ENCODE data around the gene OSM. TPM values are rescaled to one million over a fixed set of nuclear protein-coding genes. Genes with fewer than 3 reads are reported as not detected.

Gene OSM
- polyA plus RNA-seq, 3 donors, result 48.0 to 295 (median 146) TPM

DNA sequence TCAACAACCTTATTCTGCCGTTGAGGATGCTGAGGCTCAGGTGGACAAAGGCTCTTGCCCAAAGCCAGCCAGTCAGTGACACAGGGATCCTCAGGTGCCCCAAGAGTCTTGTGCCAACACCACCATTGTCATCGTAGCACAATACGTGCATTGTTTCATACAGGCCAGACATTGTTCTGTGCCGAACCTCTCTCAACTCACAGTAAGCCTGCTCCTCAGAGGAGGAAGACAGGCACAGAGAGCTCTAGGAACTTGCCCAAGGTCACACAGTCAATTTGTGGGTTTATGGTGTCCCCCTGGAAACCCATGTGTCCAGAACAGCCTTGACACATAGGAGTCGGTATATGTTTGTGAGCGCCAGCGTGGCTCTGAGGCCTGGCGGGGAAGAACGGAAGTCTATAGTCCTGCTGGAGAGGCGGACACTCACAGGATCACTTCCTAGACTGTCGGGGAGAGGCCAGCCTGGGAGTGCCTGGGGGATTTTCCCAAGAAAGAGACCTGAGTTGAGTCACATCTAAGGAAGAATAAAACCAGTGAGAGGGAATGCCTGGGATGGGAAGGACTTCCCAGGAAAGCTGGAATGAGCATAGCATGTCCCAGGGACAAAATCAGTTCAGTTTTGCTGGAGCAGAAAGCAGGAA lies 40.3 kb downstream of the OSM start:
- no peak for DNase-seq
- 95% methylated on average over 11 of the region's 11 CpGs for WGBS (ENCODE audit: insufficient coverage)
- peak overlapping the region in 1 of 2 donors; percentile 31 for H3K4me3 Mint-ChIP-seq

DNA sequence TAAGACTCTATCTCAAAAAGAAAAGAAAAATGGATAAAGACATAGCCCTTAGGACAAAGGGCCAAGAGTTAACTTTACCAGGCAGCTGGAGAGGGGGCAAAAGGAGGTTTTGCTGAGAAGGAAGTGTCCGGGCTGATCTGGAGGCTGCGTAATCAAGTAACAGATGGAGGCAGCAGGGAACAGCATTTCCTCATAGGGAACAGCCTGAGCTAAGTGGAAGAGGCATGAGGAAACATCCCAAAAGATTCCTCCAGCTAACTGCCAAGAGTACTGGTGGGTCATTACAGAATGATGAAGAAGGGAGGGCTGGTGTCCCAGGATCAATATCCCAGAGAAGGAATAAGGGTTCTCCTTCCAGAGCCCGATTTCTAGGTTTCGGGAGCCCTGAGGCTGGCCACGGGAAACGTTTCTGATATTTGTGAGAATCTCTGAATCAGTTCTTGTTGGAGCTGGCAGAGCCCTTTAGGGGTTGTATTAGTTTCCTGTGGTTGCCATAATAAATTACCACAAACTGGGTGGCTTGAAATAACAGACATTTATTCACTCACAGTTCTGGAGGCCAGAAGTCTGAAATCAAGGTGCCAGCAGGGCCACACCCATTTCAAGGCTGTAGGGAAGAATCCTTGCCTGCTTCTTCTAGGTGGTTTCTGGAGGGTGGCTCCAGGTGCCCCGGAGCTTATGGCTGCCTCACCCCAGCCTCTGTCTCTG lies 41.3 kb downstream of the OSM start:
- intact Hi-C loops (cut with micrococcal nuclease), result no loop called here
- 79% methylated on average over 5 of the region's 7 CpGs for WGBS (ENCODE audit: insufficient coverage)

More for the DNA sequence above, 40.3 kb downstream of the OSM start:
- Histone ChIP-seq H3K36me3 (replicated peaks in 1 of 2; ENCODE audit: control insufficient read depth in 1 of 2, insufficient read depth in 2 of 2, low read length in 2 of 2) (no peaks in the 10 kb centered on the region), H3K4me3 (replicated peaks in 1 of 3; ENCODE audit: low read depth in 2 of 3, low read length in 3 of 3) (no peak overlapping the region), H3K27ac (ENCODE audit: low read depth in 1 of 2, low read length in 2 of 2) (no peak overlapping the region), H3K27me3 (ENCODE audit: control insufficient read depth in 2 of 2, insufficient read depth in 2 of 2, low read length in 2 of 2) (peaks cover 0 to 12% of the 10 kb centered on the region in 2 donors), H3K4me2 (replicated peaks; ENCODE audit: extremely low read depth, low read length, poor library complexity, severe bottlenecking) (no peak overlapping the region), H3K9ac (ENCODE audit: insufficient read depth, low read length, poor library complexity, severe bottlenecking) (no peak overlapping the region), H4K20me1 (ENCODE audit: insufficient read depth, low read length) (no peaks in the 10 kb centered on the region), H2AFZ (ENCODE audit: insufficient read depth, low read depth, low read length, poor library complexity, severe bottlenecking) (no peak overlapping the region), H3K9me3 (replicated peaks in 1 of 2; ENCODE audit: control insufficient read depth in 1 of 2, insufficient read depth in 1 of 2, low read length in 2 of 2) (no peaks in the 10 kb centered on the region), H3K79me2 (ENCODE audit: insufficient read depth, low read length) (no peaks in the 10 kb centered on the region), H3K4me1 (ENCODE audit: control insufficient read depth in 1 of 2, insufficient read depth in 2 of 2, low read length in 2 of 2) (peaks cover under 1 to 4% of the 10 kb centered on the region in 2 donors)
- Mint-ChIP-seq H3K27me3 (ENCODE audit: low read depth in 3 of 3) (peaks cover 10 to 34% (median 24%) of the 10 kb centered on the region in 3 donors), H3K9me3 (peaks cover 0 to 4% (median 4%) of the 10 kb centered on the region in 7 donors), H3K4me1 (peaks cover 3% of the 10 kb centered on the region), H3K27ac (no peak overlapping the region), H3K36me3 (no peaks in the 10 kb centered on the region)
- TF ChIP-seq, protein P1, sequence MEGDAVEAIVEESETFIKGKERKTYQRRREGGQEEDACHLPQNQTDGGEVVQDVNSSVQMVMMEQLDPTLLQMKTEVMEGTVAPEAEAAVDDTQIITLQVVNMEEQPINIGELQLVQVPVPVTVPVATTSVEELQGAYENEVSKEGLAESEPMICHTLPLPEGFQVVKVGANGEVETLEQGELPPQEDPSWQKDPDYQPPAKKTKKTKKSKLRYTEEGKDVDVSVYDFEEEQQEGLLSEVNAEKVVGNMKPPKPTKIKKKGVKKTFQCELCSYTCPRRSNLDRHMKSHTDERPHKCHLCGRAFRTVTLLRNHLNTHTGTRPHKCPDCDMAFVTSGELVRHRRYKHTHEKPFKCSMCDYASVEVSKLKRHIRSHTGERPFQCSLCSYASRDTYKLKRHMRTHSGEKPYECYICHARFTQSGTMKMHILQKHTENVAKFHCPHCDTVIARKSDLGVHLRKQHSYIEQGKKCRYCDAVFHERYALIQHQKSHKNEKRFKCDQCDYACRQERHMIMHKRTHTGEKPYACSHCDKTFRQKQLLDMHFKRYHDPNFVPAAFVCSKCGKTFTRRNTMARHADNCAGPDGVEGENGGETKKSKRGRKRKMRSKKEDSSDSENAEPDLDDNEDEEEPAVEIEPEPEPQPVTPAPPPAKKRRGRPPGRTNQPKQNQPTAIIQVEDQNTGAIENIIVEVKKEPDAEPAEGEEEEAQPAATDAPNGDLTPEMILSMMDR (IDR thresholded peaks at IDR 0.05), result no peak
- intact Hi-C loops (cut with micrococcal nuclease), result no loop called here

More for the DNA sequence above, 41.3 kb downstream of the OSM start:
- Mint-ChIP-seq H3K27ac (peak overlapping the region in 1 of 7 donors; percentile 64), H3K4me3 (peak overlapping the region in 1 of 2 donors; percentile 0), H3K4me1 (peaks cover 12% of the 10 kb centered on the region), H3K9me3 (peaks cover 0 to 4% (median 4%) of the 10 kb centered on the region in 7 donors), H3K27me3 (ENCODE audit: low read depth in 3 of 3) (peaks cover 19 to 41% (median 33%) of the 10 kb centered on the region in 3 donors), H3K36me3 (no peaks in the 10 kb centered on the region)
- Histone ChIP-seq H4K20me1 (ENCODE audit: insufficient read depth, low read length) (no peaks in the 10 kb centered on the region), H3K4me2 (replicated peaks; ENCODE audit: extremely low read depth, low read length, poor library complexity, severe bottlenecking) (no peak overlapping the region), H3K9ac (ENCODE audit: insufficient read depth, low read length, poor library complexity, severe bottlenecking) (no peak overlapping the region), H3K79me2 (ENCODE audit: insufficient read depth, low read length) (no peaks in the 10 kb centered on the region), H3K27ac (ENCODE audit: low read depth in 1 of 2, low read length in 2 of 2) (no peak overlapping the region), H3K4me3 (replicated peaks in 1 of 3; ENCODE audit: low read depth in 2 of 3, low read length in 3 of 3) (no peak overlapping the region), H3K27me3 (ENCODE audit: control insufficient read depth in 2 of 2, insufficient read depth in 2 of 2, low read length in 2 of 2) (peaks cover 0 to 21% of the 10 kb centered on the region in 2 donors), H2AFZ (ENCODE audit: insufficient read depth, low read depth, low read length, poor library complexity, severe bottlenecking) (no peak overlapping the region), H3K36me3 (replicated peaks in 1 of 2; ENCODE audit: control insufficient read depth in 1 of 2, insufficient read depth in 2 of 2, low read length in 2 of 2) (no peaks in the 10 kb centered on the region), H3K9me3 (replicated peaks in 1 of 2; ENCODE audit: control insufficient read depth in 1 of 2, insufficient read depth in 1 of 2, low read length in 2 of 2) (no peaks in the 10 kb centered on the region), H3K4me1 (ENCODE audit: control insufficient read depth in 1 of 2, insufficient read depth in 2 of 2, low read length in 2 of 2) (peaks cover 6 to 9% of the 10 kb centered on the region in 2 donors)
- no peak for DNase-seq
- TF ChIP-seq, protein P1 (IDR thresholded peaks at IDR 0.05), result no peak

Data from CD14-positive monocyte (primary cell).